Measurements from ENCODE around the gene PGM5. TPM values are rescaled to one million over a fixed set of nuclear protein-coding genes. Genes with fewer than 3 reads are reported as not detected.

PGM5 gene
- total RNA-seq, 1 experiment from 2014 or later = not detected

DNA sequence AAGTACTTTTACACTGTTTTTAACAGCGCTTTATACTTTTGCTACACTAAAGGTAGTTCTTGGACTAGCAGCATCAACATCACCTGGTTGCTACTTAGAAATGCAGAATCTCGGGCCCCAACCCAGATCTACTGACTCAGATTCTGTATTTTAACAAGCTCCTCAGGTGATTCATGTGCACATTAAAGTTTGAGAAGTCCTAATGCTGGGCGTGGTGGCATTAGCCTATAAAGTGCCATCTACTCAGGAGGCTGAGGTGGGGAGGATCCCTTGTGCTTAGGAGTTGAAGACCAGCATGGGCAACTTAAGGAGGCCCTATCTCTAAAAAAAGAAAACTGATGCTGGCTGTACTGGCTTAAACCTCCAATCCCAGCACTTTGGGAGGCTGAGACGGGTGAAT, 157.6 kb downstream of the PGM5 start:
- no peak overlapping the region for H3K56ac ChIP-seq (ENCODE audit: insufficient read length, low read depth, low read length)
- no peak overlapping the region for H4K91ac ChIP-seq (ENCODE audit: insufficient read length, low read depth, low read length)

More for the DNA sequence above, 157.6 kb downstream of the PGM5 start:
- no peak overlapping the region for H2BK120ac ChIP-seq (ENCODE audit: low read depth, low read length, poor library complexity, severe bottlenecking)
- H3K79me2 ChIP-seq (ENCODE audit: insufficient read depth, low read length) = no peaks in the 10 kb centered on the region
- H4K20me1 ChIP-seq (ENCODE audit: control insufficient read depth, insufficient read depth, insufficient read length) = no peaks in the 10 kb centered on the region
- no peak overlapping the region for H3K4ac ChIP-seq (ENCODE audit: low read depth, low read length)
- H3K27me3 ChIP-seq (ENCODE audit: insufficient read depth, low read length) = peaks cover 48% of the 10 kb centered on the region
- H3K9me3 Mint-ChIP-seq = peaks cover 14 to 24% of the 10 kb centered on the region in 2 experiments
- no peak overlapping the region for H3K18ac ChIP-seq (ENCODE audit: insufficient read length, low read depth, low read length)
- H3T11ph ChIP-seq (ENCODE audit: low read length) = no peak overlapping the region
- H3K27ac ChIP-seq (ENCODE audit: insufficient read length, low read depth, low read length) = no peak overlapping the region
- peaks cover 0 to 6% (median 0%) of the 10 kb centered on the region in 3 experiments; a peak in 2 of 7 replicates for H3K36me3 Mint-ChIP-seq (ENCODE audit: insufficient read depth in 1 of 3, low read depth in 3 of 3)
- H3K9ac ChIP-seq (ENCODE audit: extremely low read depth, insufficient read length, low read length) = no peak overlapping the region
- H4K8ac ChIP-seq (replicated peaks; ENCODE audit: insufficient read length, low read depth, low read length) = no peak overlapping the region
- no peak overlapping the region for H2BK15ac ChIP-seq (ENCODE audit: low read depth, low read length)
- H2AK5ac ChIP-seq (ENCODE audit: insufficient read length, low read length) = no peak overlapping the region
- H3K9me3 ChIP-seq (ENCODE audit: control insufficient read depth, low read depth, low read length) = peaks cover 5% of the 10 kb centered on the region
- H3K4me1 ChIP-seq (ENCODE audit: insufficient read depth, low read length) = no peaks in the 10 kb centered on the region; the same call in 1 of the 2 replicates
- H4K5ac ChIP-seq (ENCODE audit: insufficient read length, low read depth, low read length) = no peak overlapping the region
- no peak overlapping the region for H2BK12ac ChIP-seq (ENCODE audit: insufficient read length, low read depth, low read length)
- no peak overlapping the region for H2BK20ac ChIP-seq (ENCODE audit: low read depth, low read length, poor library complexity, severe bottlenecking)
- WGBS (ENCODE audit: extremely low coverage, insufficient read length, low lambda C conversion rate) = no CpG with 5 or more reads among the region's 4 CpGs
- no peak overlapping the region for H3K27ac Mint-ChIP-seq
- peaks cover 100% of the 10 kb centered on the region for H3K27me3 Mint-ChIP-seq (ENCODE audit: low read depth)
- H3K14ac ChIP-seq (ENCODE audit: insufficient read depth, low read length) = no peak overlapping the region
- no peak for DNase-seq
- no peak overlapping the region for H2AFZ ChIP-seq (ENCODE audit: low read length)
- H2BK5ac ChIP-seq (ENCODE audit: insufficient read length, low read length) = no peak overlapping the region
- no peak overlapping the region for H3K4me3 Mint-ChIP-seq
- H3K4me2 ChIP-seq (ENCODE audit: insufficient read depth, insufficient read length, low read length) = no peak overlapping the region
- no peaks in the 10 kb centered on the region for H3K79me1 ChIP-seq (ENCODE audit: insufficient read depth, low read depth, low read length, poor library complexity, severe bottlenecking)
- no peak overlapping the region for H3K23ac ChIP-seq (ENCODE audit: insufficient read length, low read depth, low read length)
- H3K23me2 ChIP-seq (ENCODE audit: insufficient read length, low read depth, low read length, poor library complexity, severe bottlenecking) = no peaks in the 10 kb centered on the region
- peaks cover 15% of the 10 kb centered on the region in 2 experiments for H3K4me1 Mint-ChIP-seq
- TF ChIP-seq, protein P1, sequence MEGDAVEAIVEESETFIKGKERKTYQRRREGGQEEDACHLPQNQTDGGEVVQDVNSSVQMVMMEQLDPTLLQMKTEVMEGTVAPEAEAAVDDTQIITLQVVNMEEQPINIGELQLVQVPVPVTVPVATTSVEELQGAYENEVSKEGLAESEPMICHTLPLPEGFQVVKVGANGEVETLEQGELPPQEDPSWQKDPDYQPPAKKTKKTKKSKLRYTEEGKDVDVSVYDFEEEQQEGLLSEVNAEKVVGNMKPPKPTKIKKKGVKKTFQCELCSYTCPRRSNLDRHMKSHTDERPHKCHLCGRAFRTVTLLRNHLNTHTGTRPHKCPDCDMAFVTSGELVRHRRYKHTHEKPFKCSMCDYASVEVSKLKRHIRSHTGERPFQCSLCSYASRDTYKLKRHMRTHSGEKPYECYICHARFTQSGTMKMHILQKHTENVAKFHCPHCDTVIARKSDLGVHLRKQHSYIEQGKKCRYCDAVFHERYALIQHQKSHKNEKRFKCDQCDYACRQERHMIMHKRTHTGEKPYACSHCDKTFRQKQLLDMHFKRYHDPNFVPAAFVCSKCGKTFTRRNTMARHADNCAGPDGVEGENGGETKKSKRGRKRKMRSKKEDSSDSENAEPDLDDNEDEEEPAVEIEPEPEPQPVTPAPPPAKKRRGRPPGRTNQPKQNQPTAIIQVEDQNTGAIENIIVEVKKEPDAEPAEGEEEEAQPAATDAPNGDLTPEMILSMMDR (conservative IDR thresholded peaks at IDR 0.05) = no peak
